Mammary epithelial cell (primary cell): Measurements from ENCODE around the gene TMIGD1.

Source experiments
- CTCF ChIP-seq, 2 donors: IDR thresholded peaks in 1 of 2; conservative IDR thresholded peaks in 1 of 2; 2 replicates each; pipeline ENCODE4 v1.5.1; 2011 to 2012; ENCODE audit warnings: inconsistent platforms in 2 of 2, low read length in 2 of 2, mild to moderate bottlenecking in 2 of 2, control low read depth in 1 of 2, low read depth in 1 of 2; ENCODE audit not compliant: insufficient read depth in 1 of 2; ENCODE audit errors: extremely low read depth in 1 of 2
- EZH2 ChIP-seq: IDR thresholded peaks from 2 replicates; pipeline ENCODE4 v1.6.1; 2012; ENCODE audit warnings: low read length, inconsistent platforms, borderline replicate concordance

DNA sequence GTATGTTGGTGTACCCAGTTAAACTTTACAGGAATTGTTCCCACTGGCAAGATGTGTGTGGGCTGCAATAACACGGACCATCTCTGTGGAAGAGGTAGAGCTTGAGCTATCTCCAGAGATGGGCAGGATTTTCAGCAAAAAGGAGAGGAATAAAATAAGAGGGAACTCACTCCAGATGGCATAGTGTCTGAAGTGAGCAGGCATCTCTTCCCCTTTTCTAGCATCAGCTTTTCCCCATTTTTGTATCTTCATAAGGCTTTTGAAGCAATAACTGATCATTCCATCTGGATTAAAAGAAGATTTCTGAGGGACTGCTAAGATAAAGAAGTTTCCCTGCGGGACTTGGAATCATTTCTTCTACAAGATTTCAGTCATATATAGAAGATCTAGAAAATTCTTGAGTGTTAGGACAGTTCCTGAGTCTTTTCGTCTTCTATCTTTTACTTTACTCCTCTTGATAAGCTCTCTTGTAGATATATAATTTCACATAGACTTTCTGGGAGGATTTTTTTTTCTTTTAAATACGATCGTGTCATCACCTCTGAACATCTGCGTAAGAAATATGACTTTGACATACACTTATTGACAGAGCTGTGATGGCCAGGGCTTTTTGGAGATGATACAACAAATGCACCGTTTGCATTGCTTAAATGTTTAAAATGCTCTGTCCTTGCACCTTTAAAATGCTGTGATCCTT is 46.9 kb upstream of the TMIGD1 start:
- no peak for TF ChIP-seq CTCF (conservative IDR thresholded peaks at IDR 0.05 in 1 of 2, IDR thresholded peaks at IDR 0.05 in 1 of 2; ENCODE audit: extremely low read depth in 1 of 2, insufficient read depth in 1 of 2, low read depth in 1 of 2, low read length in 2 of 2)
- no peak for TF ChIP-seq EZH2
